H9 (cell line): ENCODE results near the gene GTF2F2. TPM values are rescaled to one million over a fixed set of nuclear protein-coding genes. Genes with fewer than 3 reads are reported as not detected.

Experiments used
- DNase-seq: peaks from one replicate; pipeline ENCODE4 v3.0.0-alpha.2; 2017
- H2AFZ ChIP-seq: one replicate; pipeline ENCODE4 v1.6.1; 2013; ENCODE audit warnings: mild to moderate bottlenecking, low read length, control low read depth, moderate library complexity
- H2AK5ac ChIP-seq: 2 replicates; pipeline ENCODE4 v1.6.1; 2013; ENCODE audit warnings: low read length, control low read depth, mixed read lengths; ENCODE audit not compliant: insufficient read length
- H2BK120ac ChIP-seq: one replicate; pipeline ENCODE4 v1.6.1; 2013; ENCODE audit warnings: low read depth, mild to moderate bottlenecking, low read length, control low read depth, inconsistent platforms; ENCODE audit not compliant: poor library complexity, severe bottlenecking
- H2BK12ac ChIP-seq: 2 replicates; pipeline ENCODE4 v1.6.1; 2013; ENCODE audit warnings: low read length, control low read depth, mixed read lengths, low read depth; ENCODE audit not compliant: insufficient read length
- H2BK15ac ChIP-seq: 2 replicates; pipeline ENCODE4 v1.6.1; 2013; ENCODE audit warnings: low read depth, low read length, control low read depth
- H2BK20ac ChIP-seq: one replicate; pipeline ENCODE4 v1.6.1; 2013; ENCODE audit warnings: low read depth, mild to moderate bottlenecking, low read length, control low read depth, inconsistent platforms; ENCODE audit not compliant: poor library complexity, severe bottlenecking
- H2BK5ac ChIP-seq: 2 replicates; pipeline ENCODE4 v1.6.1; 2013; ENCODE audit warnings: low read length, control low read depth, mixed read lengths; ENCODE audit not compliant: insufficient read length
- H3K14ac ChIP-seq: 2 replicates; pipeline ENCODE4 v1.6.1; 2013; ENCODE audit warnings: low read length, control low read depth; ENCODE audit not compliant: insufficient read depth
- H3K18ac ChIP-seq: 2 replicates; pipeline ENCODE4 v1.6.1; 2013; ENCODE audit warnings: low read depth, mild to moderate bottlenecking, mixed read lengths, low read length, control low read depth; ENCODE audit not compliant: insufficient read length
- H3K23ac ChIP-seq: 2 replicates; pipeline ENCODE4 v1.6.1; 2013; ENCODE audit warnings: low read length, control low read depth, mixed read lengths, low read depth; ENCODE audit not compliant: insufficient read length
- H3K23me2 ChIP-seq: 2 replicates; pipeline ENCODE4 v1.6.1; 2013; ENCODE audit warnings: low read depth, mild to moderate bottlenecking, mixed read lengths, low read length, control low read depth; ENCODE audit not compliant: insufficient read length, poor library complexity, severe bottlenecking
- H3K27ac ChIP-seq: 2 replicates; pipeline ENCODE4 v1.5.1; 2013; ENCODE audit warnings: low read length, control low read depth, mixed read lengths, low read depth; ENCODE audit not compliant: insufficient read length
- H3K27me3 ChIP-seq: 2 replicates; pipeline ENCODE4 v1.6.1; 2013; ENCODE audit warnings: low read length, control low read depth, inconsistent platforms; ENCODE audit not compliant: insufficient read depth
- H3K4ac ChIP-seq: 2 replicates; pipeline ENCODE4 v1.6.1; 2013; ENCODE audit warnings: low read depth, mild to moderate bottlenecking, control low read depth, inconsistent platforms, low read length, moderate library complexity
- H3K4me1 ChIP-seq: 2 replicates; pipeline ENCODE4 v1.6.1; 2013; ENCODE audit warnings: low read length, control low read depth, inconsistent platforms; ENCODE audit not compliant: insufficient read depth
- H3K4me2 ChIP-seq: 2 replicates; pipeline ENCODE4 v1.6.1; 2013; ENCODE audit warnings: low read length, control low read depth, mixed read lengths; ENCODE audit not compliant: insufficient read length, insufficient read depth
- H3K56ac ChIP-seq: 2 replicates; pipeline ENCODE4 v1.6.1; 2013; ENCODE audit warnings: low read depth, mild to moderate bottlenecking, mixed read lengths, low read length, control low read depth; ENCODE audit not compliant: insufficient read length
- H3K79me1 ChIP-seq: 2 replicates; pipeline ENCODE4 v1.6.1; 2013; ENCODE audit warnings: low read depth, mild to moderate bottlenecking, moderate library complexity, low read length, control low read depth, inconsistent platforms; ENCODE audit not compliant: insufficient read depth, poor library complexity, severe bottlenecking
- H3K79me2 ChIP-seq: 2 replicates; pipeline ENCODE4 v1.6.1; 2013; ENCODE audit warnings: low read length, control low read depth, inconsistent platforms; ENCODE audit not compliant: insufficient read depth
- H3K9ac ChIP-seq: 2 replicates; pipeline ENCODE4 v1.6.1; 2013; ENCODE audit warnings: low read length, control low read depth, mixed read lengths; ENCODE audit not compliant: insufficient read length; ENCODE audit errors: extremely low read depth
- H3K9me3 ChIP-seq: one replicate; pipeline ENCODE4 v1.6.1; 2013; ENCODE audit warnings: low read depth, low read length, inconsistent platforms; ENCODE audit not compliant: control insufficient read depth
- H3T11ph ChIP-seq: one replicate; pipeline ENCODE4 v1.6.1; 2013; ENCODE audit warnings: mild to moderate bottlenecking, low read length, control low read depth, inconsistent platforms
- H4K20me1 ChIP-seq: one replicate; pipeline ENCODE4 v1.6.1; 2013; ENCODE audit not compliant: control insufficient read depth, insufficient read length, insufficient read depth
- H4K5ac ChIP-seq: 2 replicates; pipeline ENCODE4 v1.6.1; 2013; ENCODE audit warnings: low read depth, mild to moderate bottlenecking, mixed read lengths, low read length, control low read depth; ENCODE audit not compliant: insufficient read length
- H4K8ac ChIP-seq: replicated peaks from 2 replicates; pipeline ENCODE4 v1.6.1; 2013; ENCODE audit warnings: low read length, control low read depth, mixed read lengths, low read depth; ENCODE audit not compliant: insufficient read length
- H4K91ac ChIP-seq: 2 replicates; pipeline ENCODE4 v1.6.1; 2013; ENCODE audit warnings: low read depth, mild to moderate bottlenecking, moderate library complexity, mixed read lengths, low read length, control low read depth; ENCODE audit not compliant: insufficient read length
- H3K27ac Mint-ChIP-seq, 3 experiments: 2 replicates in 2 of 3; 3 replicates in 1 of 3; pipeline ENCODE4 v1.8.0; 2020 to 2021; ENCODE audit warnings: mixed read lengths in 3 of 3, mild to moderate bottlenecking in 1 of 3, moderate library complexity in 1 of 3
- H3K27me3 Mint-ChIP-seq: 2 replicates; pipeline ENCODE4 v1.8.0; 2021; ENCODE audit warnings: low read depth, mild to moderate bottlenecking, moderate library complexity, mixed read lengths
- H3K36me3 Mint-ChIP-seq, 3 experiments: 2 replicates in 2 of 3; 3 replicates in 1 of 3; pipeline ENCODE4 v1.8.0; 2020 to 2021; ENCODE audit warnings: low read depth in 3 of 3, mixed read lengths in 3 of 3; ENCODE audit not compliant: insufficient read depth in 1 of 3
- H3K4me1 Mint-ChIP-seq, 2 experiments: 2 replicates each; pipeline ENCODE4 v1.8.0; 2020; ENCODE audit warnings: mixed read lengths in 2 of 2
- H3K4me3 Mint-ChIP-seq, 2 experiments: 2 replicates in 1 of 2; 3 replicates in 1 of 2; pipeline ENCODE4 v1.8.0; 2020 to 2021; ENCODE audit warnings: mild to moderate bottlenecking in 2 of 2, mixed read lengths in 2 of 2, moderate library complexity in 1 of 2
- H3K9me3 Mint-ChIP-seq, 2 experiments: 2 replicates in 1 of 2; 3 replicates in 1 of 2; pipeline ENCODE4 v1.8.0; 2020; ENCODE audit warnings: mild to moderate bottlenecking in 2 of 2, mixed read lengths in 2 of 2, moderate library complexity in 1 of 2
- WGBS: extraction: QIAGEN DNeasy Blood & Tissue Kit; methylation state at CpG from one replicate; pipeline ENCODE4 v1.1.7; 2013; ENCODE audit warnings: missing lambda C conversion rate, low lambda C conversion rate, mixed read lengths; ENCODE audit not compliant: insufficient read length; ENCODE audit errors: extremely low coverage; 5-methylcytosine and 5-hydroxymethylcytosine counted together
- total RNA-seq: library from RNA; stranded (reverse); gene quantifications from 2 replicates; pipeline ENCODE4 v1.2.1, GENCODE V29; 2021
- TF ChIP-seq, protein P1 (sequence below): fragments of 200-600 bp; sonication (generic); conservative IDR thresholded peaks from 3 replicates; pipeline ENCODE4 v1.8.0; 2021; ENCODE audit warnings: antibody characterized with exemption, mild to moderate bottlenecking

GTF2F2 gene
- total RNA-seq, 1 experiment from 2014 or later = 29.6 TPM

DNA sequence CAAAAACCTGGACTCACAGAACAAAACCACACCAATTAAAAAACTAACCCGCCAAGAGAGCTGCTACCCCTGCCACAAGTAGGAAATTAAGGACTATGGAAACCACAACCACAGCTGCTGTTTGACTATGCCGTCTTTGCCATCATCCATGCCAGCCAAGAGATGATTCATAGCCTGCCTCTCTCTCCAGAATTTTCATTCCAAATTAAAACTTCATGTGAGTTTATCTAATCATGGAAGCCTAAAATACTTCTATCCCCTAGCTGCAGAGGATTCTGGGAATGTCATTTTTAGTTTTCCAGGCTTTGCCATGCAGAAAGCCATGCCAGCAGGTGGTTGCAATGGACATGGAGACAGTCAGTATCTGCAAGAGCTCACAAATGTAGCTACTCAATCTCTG, 27.6 kb upstream of the GTF2F2 start:
- no peak overlapping the region for H2AK5ac ChIP-seq
- no peak overlapping the region; the same call in 1 of the 2 replicates for H2BK15ac ChIP-seq
- H3K79me2 ChIP-seq = no peaks in the 10 kb centered on the region
- no peak overlapping the region for H2BK120ac ChIP-seq
- Mint-ChIP-seq H3K36me3 (no peaks in the 10 kb centered on the region; a peak in 1 of 7 replicates), H3K27me3 (no peaks in the 10 kb centered on the region), H3K27ac (no peak overlapping the region), H3K9me3 (no peaks in the 10 kb centered on the region), H3K4me3 (no peak overlapping the region; a peak in 1 of 5 replicates), H3K4me1 (no peaks in the 10 kb centered on the region)
- H3K23ac ChIP-seq = no peak overlapping the region
- H3K56ac ChIP-seq = no peak overlapping the region
- WGBS = no CpG with 5 or more reads among the region's 2 CpGs
- H3K9me3 ChIP-seq = no peaks in the 10 kb centered on the region
- no peaks in the 10 kb centered on the region for H3K79me1 ChIP-seq
- no peak overlapping the region for H3K27ac ChIP-seq
- no peak overlapping the region for H2BK20ac ChIP-seq
- DNase-seq = no peak
- no peak overlapping the region for H4K5ac ChIP-seq
- H3K4me2 ChIP-seq = no peak overlapping the region
- no peak overlapping the region for H2BK12ac ChIP-seq
- no peaks in the 10 kb centered on the region for H3K27me3 ChIP-seq
- H3K23me2 ChIP-seq = no peaks in the 10 kb centered on the region
- no peak overlapping the region for H3K14ac ChIP-seq
- H4K91ac ChIP-seq = no peak overlapping the region
- H3T11ph ChIP-seq = no peak overlapping the region
- no peaks in the 10 kb centered on the region for H4K20me1 ChIP-seq
- H3K18ac ChIP-seq = no peak overlapping the region
- H3K4me1 ChIP-seq = no peaks in the 10 kb centered on the region
- no peak overlapping the region for H2BK5ac ChIP-seq
- no peak overlapping the region for H3K9ac ChIP-seq
- no peak overlapping the region for H4K8ac ChIP-seq
- TF ChIP-seq, protein P1, sequence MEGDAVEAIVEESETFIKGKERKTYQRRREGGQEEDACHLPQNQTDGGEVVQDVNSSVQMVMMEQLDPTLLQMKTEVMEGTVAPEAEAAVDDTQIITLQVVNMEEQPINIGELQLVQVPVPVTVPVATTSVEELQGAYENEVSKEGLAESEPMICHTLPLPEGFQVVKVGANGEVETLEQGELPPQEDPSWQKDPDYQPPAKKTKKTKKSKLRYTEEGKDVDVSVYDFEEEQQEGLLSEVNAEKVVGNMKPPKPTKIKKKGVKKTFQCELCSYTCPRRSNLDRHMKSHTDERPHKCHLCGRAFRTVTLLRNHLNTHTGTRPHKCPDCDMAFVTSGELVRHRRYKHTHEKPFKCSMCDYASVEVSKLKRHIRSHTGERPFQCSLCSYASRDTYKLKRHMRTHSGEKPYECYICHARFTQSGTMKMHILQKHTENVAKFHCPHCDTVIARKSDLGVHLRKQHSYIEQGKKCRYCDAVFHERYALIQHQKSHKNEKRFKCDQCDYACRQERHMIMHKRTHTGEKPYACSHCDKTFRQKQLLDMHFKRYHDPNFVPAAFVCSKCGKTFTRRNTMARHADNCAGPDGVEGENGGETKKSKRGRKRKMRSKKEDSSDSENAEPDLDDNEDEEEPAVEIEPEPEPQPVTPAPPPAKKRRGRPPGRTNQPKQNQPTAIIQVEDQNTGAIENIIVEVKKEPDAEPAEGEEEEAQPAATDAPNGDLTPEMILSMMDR = no peak
- H3K4ac ChIP-seq = no peak overlapping the region
- H2AFZ ChIP-seq = no peak overlapping the region
